GM18505 (cell line): ENCODE measurements around the gene KRT9.
"Not testable (repeated sequence)": the region's sequence is repeated elsewhere in the genome, so short reads cannot be mapped to it uniquely, and the experiment has no call there.

Source experiments
- ATAC-seq: cut with Tn5 transposase; IDR thresholded peaks from one replicate; pipeline ENCODE4 v1.9.1; 2021; ENCODE audit not compliant: unreplicated experiment
- POLR2A ChIP-seq: IDR thresholded peaks from 4 replicates; pipeline ENCODE4 v1.6.1; 2011; ENCODE audit warnings: borderline replicate concordance; ENCODE audit not compliant: insufficient read depth, insufficient read length; ENCODE audit errors: extremely low read depth

Gene KRT9

DNA sequence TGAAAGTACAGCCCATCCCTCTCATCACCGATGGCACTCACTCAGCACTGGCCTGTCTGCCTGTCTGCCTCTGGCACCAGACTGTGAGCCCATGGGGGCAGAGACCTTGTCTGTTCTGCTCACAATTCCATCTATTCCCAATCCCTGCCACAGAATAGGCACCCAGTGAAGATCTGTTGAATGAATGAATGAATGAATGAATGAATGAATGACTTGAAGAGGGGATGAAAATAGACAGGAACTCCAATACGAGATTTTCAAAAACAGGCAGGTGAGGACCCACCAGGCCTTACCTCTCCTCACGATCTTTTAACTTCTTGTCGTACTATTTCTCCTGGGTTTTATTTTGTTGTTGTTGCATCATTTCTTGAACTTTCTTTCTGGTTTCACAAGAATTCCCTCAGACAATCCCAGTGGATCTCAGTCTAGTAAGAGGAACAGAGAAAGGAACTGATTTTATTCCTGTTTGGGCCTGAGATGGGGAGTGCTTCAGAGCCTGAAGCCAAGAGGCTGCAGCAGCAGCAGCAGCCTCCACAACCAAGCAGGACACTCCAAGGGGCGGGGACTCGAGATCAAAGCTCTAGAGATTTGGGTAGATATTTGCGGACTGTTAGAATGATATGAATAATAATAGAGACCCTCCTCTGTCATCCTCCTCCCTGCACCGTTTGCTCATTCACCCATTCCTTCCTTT lies 17.7 kb downstream of the KRT9 start:
- TF ChIP-seq POLR2A: no peak
- ATAC-seq: no peak

DNA sequence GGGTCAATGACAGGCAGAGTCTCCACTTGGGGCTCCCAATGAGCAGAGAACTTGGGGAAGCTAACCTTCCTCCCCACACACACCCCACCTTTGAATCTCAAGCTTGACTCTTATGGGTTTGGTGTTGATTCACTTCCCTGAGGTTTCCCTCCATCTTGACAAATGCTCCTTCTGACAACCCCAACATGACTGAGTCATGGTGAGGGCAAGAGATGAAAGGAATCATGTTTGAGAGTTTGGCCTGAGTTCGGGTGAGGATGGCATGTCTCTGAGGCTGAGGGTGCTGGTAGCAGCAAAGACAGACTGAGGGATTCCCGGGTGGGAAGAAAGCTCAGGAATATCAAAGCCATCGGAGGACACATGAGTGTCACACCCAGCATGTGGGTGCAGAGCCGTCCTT lies 18.7 kb downstream of the KRT9 start:
- no peak for ATAC-seq
- no peak for TF ChIP-seq POLR2A

DNA sequence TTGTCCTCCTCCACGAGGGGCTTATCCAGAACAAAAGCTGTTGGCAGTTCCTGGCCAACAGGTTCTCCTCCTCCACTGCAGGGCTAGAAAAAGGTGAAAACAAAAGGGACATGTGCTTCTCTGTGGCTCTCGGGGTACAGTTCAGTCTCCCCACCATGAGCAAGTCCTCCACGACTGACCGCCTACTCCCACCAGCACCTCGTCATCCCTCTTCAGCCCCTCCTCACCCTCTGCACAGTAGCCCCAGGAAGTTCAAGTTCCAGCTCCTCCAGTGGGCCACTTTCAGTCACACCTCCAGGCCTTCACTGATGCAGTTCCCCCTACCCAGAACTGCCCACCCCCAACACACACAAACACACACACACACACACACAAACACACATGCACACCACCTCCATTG lies 19.4 kb downstream of the KRT9 start:
- no peak for ATAC-seq
- TF ChIP-seq POLR2A: no peak

DNA sequence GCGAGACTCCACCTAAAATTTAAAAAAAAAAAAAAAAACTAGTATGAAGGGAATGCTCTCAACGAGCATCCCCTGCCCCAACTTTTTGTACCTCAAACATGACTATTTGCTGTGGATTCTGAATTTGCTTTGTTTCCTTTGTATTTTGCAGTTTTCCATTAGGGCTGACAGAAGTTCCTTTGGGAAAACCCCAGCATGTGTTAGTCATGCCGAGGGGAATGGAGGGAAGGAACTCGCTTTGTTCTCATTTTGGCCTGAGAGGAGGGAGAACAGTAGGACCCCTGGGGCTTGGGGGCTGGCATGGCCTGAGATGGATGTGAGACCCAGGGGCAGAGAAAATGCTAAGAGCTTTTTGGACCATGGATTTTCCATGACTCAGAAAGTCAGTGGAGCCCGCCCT lies 20.5 kb downstream of the KRT9 start:
- no peak for TF ChIP-seq POLR2A
- no peak for ATAC-seq

DNA sequence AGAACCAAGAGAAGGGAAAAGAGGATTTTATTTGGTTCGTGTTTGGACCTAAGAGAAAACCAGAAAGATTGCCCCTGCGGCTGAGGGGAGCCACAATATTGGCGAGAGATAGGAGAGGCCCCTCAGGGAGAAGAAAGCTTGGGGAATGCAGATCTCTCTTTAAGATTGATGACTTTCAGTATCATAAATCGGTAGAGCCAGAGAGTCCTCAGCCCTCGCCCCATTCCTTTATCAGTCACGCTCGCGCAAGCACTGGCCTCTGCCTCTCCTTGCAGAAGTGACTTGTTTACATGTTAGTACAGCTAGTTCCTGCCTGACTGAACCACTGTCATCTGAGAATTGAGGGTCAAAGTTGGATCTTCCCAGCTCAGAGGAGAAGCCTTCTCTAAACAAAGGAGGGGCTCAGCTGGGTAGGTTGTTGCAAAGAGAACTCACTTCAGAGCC lies 22.2 kb downstream of the KRT9 start:
- no peak for ATAC-seq
- no peak for TF ChIP-seq POLR2A

DNA sequence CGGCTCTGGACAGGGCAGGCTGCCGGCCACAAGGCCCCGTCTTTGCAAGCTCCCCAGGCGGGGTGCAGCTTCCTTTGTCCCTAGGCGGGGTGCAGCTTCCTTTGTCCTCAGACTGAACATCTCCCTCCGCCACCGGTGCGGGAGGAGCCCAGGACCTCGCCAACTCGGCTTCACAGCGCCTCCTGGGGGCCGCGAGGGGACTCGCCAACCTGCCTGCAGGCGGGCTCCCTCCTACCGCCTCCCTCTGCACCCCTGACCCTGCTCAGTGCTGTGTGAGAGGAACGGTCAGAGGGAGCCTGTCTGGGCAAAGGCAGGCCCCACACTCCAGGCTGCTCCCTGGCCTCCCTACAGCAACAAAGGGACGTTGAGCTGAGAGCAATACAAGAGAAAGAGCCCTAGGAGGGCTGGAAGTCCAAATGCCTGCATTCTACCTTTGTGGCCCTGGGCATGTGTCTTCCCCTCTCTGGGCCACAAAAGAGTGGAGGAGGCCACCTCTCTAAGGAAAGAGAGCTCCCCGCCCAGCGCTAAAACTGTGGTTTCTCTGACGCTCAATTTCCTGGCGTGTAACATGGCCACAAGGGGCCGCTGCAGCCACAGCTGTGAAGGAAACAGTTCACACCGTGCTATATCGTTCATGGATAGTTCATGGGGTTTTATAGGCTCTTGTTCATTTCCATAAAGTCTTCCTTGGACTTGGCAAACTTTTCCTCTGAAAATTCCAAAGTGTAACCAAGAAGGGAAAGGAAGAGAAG lies 22.8 kb downstream of the KRT9 start:
- no peak for TF ChIP-seq POLR2A
- no peak for ATAC-seq

DNA sequence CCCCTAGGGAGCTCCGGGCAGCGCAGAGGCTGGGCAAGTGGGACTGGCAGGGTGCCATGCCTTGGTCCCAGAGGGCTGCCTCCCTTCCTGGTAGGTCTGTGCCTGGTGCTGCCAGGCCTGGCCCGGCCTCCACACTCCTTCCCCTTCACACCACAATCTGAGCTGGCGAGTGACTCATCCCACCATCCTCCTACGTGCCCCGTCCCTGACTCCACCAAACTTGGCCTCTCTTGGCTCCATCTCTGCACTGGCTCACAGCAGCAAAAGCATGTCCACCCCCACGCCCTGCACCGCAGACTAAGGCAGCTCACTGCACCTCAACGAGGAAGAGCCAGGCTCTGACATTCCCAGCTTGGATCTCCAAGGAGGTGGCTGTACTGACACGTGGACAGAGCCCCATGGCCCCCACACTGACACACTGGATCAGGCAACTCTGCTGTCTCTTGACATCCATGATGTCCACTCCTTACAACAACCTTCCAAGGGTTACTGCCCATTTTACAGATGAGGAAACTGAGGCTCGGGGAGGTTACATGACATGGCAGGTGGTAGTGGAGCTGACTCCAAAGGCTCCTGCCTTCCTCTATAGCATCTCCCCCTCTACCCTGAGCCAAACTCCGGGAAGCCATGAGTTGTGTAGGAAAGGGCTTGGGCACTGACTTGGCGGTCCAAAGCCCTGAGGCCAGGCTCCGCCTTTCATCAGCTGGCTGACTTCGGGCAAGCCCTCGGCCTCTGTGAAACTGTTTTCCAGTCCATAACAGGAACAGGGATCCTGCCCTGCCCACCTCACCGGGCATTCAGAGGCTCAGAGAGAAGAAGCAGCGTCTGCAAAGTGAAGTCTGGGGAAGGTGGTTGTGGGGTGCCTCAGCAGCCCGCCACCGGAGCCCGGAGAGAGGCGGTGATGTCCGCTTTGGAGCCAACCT lies 23.7 kb downstream of the KRT9 start:
- no peak for TF ChIP-seq POLR2A
- ATAC-seq: no peak

DNA sequence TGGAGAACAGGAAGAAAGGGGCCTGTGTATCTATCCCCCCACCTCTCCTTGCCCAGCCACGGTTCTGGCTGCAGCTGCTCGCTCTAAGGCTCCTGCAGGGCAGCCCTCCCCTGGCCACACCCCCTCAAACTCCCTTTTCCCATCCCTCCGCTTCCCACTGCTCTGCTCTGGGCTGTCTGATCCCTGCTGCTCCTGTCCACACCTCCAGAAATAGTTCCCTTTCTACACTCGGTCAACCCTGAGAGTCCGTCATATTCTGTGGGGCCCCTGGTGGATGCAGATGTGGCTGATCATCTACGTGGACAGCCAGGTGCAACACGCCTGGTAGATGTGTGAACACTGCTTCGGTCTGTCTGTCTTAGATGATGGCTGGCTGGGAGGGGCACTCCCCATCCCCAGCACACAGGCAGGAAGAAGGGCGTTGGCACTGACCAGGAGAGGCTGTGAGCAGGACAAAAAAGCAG lies 24.4 kb downstream of the KRT9 start:
- no peak for ATAC-seq

DNA sequence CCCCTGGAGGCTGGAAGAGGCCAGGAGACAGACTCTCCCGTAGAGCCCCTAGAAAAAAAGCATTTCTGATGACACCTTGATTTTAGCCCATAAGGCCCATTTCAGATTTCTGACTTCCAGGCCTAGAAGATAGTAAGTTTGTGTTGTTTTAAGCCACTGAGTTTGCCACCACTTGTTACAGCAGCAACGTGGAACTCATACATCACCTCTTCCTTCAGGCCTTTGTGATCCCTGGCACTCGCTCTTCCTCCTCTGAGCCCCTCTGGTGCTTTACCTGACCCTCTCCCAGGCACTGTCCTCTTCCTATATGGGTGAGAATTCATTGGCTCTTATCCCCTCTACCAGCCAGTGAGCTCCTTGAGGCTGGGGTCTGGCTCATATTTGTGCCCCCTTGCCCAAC lies 25.0 kb downstream of the KRT9 start:
- no peak for TF ChIP-seq POLR2A
- ATAC-seq: no peak

More for the DNA sequence above, 24.4 kb downstream of the KRT9 start:
- no peak for TF ChIP-seq POLR2A

DNA sequence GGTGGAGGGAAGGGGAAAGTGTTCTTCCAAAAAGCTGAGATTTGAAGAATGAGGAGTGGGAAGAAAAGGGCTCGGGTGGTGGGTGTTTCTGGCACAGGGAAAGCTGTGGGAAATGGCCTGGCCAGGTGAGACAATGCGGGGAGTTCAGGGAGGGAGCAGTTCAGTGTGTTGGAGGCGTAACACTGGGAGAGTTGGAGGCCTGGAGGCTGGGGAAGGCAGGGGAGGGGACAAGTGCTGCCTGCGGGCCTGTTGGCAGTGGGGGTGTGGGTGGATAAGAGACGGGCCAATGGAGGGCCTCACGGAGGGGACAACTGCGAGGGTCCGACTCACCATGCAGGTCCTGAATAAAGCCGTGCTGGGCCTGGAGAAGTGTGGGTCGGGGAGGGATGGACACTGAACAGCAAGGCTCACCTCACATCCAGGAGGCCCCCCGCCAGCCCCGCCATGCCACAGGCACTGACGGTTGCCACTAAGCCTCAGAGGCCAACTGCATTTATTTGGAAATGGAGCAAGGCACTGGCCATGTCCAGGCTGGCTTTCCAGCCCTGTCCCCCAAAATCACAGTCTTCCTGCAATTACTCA lies 25.9 kb downstream of the KRT9 start:
- no peak for ATAC-seq

DNA sequence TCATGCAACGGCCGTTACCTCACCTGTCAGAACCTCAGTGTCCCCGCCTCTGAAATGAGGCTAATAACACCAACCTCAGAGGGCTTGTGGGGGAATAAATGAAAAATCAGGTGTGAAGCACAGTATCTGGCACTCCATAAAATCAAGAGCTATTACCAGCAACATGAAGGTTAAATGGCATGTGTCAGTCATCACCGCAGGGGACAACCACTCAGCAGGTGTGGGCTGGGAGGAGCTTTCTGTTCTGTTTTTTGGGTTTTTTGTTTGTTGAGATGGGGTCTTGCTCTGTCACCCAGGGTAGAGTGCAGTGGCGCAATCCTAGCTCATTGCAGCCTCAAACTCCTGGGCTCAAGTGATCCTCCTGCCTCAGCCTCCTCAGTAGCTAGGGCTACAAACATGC lies 26.9 kb downstream of the KRT9 start:
- ATAC-seq: no peak

More for the DNA sequence above, 25.9 kb downstream of the KRT9 start:
- no peak for TF ChIP-seq POLR2A

DNA sequence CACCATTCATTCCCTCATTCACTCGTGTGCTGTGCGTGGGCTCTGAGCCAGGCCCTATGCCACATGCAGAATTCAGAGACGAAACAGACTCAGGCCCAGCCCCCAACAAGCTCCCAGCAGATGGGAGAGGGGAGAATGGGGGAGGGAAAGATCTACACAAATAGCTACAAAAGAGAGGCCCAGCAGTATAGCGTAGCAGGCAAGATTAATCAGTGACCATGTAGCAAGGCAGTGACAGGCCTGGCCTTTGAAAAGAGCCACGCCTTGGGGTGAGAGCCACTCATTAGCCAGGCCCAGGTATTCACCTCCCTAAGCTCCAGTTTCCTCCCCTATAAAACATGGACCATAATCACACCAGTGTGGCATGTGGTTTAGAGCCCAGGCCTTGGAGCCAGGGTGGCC lies 27.4 kb downstream of the KRT9 start:
- TF ChIP-seq POLR2A: no peak

More for the DNA sequence above, 26.9 kb downstream of the KRT9 start:
- no peak for TF ChIP-seq POLR2A

DNA sequence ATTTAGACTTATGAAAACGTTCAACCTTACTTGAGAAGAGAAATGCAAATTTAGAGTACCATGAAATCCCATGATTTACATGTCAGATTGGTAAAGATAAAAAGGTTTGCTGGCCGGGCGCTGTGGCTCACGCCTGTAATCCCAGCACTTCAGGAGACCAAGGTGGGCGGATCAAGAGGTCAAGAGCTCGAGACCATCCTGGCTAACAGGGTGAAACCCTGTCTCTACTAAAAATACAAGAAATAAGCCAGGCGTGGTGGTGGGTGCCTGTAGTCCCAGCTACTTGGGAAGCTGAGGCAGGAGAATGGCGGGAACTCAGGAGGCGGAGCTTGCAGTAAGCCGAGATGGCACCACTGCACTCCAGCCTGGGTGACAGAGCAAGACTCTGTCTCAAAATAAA lies 29.1 kb downstream of the KRT9 start:
- not testable (repeated sequence) for ATAC-seq

More for the DNA sequence above, 27.4 kb downstream of the KRT9 start:
- no peak for ATAC-seq
